ENCODE measurements around the gene DBN1.

The DBN1 gene

DNA sequence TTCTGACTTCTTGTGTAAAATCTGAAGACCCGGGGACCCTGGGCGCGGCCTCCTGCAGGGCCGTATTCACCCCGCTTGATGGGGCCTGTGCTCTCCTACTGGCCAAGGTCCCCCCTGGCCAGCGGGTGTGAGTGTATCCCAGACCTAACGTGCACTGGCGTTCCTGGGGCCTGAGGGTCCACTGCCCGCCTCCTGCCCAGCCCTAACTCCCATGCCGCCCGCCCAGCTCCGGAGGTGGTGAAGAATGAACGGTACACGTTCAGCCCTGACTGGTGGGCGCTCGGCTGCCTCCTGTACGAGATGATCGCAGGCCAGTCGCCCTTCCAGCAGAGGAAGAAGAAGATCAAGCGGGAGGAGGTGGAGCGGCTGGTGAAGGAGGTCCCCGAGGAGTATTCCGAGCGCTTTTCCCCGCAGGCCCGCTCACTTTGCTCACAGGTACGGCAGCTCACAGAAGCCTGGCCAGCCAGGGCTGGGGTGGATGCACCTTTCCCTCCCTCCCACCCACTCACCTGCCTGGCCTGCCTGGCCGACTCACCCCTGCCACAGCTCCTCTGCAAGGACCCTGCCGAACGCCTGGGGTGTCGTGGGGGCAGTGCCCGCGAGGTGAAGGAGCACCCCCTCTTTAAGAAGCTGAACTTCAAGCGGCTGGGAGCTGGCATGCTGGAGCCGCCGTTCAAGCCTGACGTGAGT is 37.4 kb downstream of the DBN1 start:
- DNase-seq (ENCODE audit: low read depth, low spot score), result no peak
- ChIA-PET CTCF (interaction anchor here (0.8 to 5.7 kb wide), 5 partner anchors 9 to 65 kb away, joined by 3 to 31 read pairs (median 10); partner anchors contain the start of gene PRR7), POLR2A (no interaction called here)
- H3K4me3 ChIP-seq (ENCODE audit: low read depth, low read length), result no peak overlapping the region
- TF ChIP-seq, protein P1, sequence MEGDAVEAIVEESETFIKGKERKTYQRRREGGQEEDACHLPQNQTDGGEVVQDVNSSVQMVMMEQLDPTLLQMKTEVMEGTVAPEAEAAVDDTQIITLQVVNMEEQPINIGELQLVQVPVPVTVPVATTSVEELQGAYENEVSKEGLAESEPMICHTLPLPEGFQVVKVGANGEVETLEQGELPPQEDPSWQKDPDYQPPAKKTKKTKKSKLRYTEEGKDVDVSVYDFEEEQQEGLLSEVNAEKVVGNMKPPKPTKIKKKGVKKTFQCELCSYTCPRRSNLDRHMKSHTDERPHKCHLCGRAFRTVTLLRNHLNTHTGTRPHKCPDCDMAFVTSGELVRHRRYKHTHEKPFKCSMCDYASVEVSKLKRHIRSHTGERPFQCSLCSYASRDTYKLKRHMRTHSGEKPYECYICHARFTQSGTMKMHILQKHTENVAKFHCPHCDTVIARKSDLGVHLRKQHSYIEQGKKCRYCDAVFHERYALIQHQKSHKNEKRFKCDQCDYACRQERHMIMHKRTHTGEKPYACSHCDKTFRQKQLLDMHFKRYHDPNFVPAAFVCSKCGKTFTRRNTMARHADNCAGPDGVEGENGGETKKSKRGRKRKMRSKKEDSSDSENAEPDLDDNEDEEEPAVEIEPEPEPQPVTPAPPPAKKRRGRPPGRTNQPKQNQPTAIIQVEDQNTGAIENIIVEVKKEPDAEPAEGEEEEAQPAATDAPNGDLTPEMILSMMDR (IDR thresholded peaks at IDR 0.05; ENCODE audit: insufficient read depth, low read length, missing control alignments), result no peak

- no peak for DNase-seq (ENCODE audit: low read depth, low spot score)
- TF ChIP-seq, protein P1 (IDR thresholded peaks at IDR 0.05; ENCODE audit: insufficient read depth, low read length, missing control alignments), result no peak
- ChIA-PET CTCF (interaction anchor here (0.9 to 5.7 kb wide), 2 partner anchors 19 to 45 kb away, joined by 4 to 31 read pairs; no protein-coding TSS in a partner anchor), POLR2A (no interaction called here)
- no peak overlapping the region for H3K4me3 ChIP-seq (ENCODE audit: low read depth, low read length)
Measured at GRCh38 chr5:177434942-177435738, 38.3 kb downstream of the DBN1 start.

DNA sequence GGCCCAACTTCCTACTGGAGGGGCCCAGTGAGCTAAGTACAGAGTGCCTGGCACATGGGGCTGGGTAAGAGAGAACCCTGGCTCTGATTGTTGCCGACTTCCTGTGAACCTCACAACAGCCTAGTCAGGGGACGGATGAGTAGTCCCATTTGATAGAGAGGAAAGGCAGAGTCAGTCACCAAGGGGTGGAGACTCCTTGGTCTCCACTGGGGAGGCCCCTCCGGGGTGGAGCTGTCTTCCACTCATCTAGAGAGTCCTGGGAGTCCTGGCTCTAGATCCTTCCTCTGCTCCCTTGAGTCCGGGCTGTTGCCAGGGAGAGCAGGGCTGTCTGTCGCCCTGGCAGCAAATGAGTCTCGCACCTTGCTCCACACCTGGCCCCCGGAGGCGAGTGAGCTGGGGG is 39.0 kb downstream of the DBN1 start:
- no peak for DNase-seq (ENCODE audit: low read depth, low spot score)
- CTCF ChIA-PET, result interaction anchor here (0.9 to 1.6 kb wide), 4 partner anchors 11 to 44 kb away, joined by 4 to 5 read pairs (median 4); no protein-coding TSS in a partner anchor
- no peak overlapping the region for H3K4me3 ChIP-seq (ENCODE audit: low read depth, low read length)
- TF ChIP-seq, protein P1 (IDR thresholded peaks at IDR 0.05; ENCODE audit: insufficient read depth, low read length, missing control alignments), result no peak
- POLR2A ChIA-PET, result no interaction called here

DNA sequence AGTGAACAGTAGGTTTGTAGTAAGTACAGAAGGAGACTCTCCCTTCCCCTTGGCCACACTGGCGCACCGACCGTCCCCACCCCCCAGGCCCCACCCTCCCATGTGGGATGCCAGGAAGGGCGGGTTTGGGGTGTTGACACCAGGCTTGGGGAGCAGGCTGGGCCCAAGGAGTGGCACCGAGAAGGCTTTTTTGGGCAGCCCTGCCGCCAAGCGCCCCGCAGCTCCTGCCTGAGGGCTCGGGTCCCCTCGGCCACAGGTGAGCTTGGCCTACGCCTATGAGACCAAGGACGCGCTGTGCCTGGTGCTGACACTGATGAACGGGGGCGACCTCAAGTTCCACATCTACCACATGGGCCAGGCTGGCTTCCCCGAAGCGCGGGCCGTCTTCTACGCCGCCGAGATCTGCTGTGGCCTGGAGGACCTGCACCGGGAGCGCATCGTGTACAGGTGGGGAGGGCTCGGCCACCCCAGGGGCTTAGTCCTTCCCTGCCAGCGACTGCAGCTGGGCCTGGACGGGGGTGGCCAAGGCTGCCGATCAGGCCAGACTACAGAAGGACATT is 39.7 kb downstream of the DBN1 start:
- DNase-seq (ENCODE audit: low read depth, low spot score), result no peak
- TF ChIP-seq, protein P1 (IDR thresholded peaks at IDR 0.05; ENCODE audit: insufficient read depth, low read length, missing control alignments), result no peak
- ChIA-PET POLR2A (no interaction called here), CTCF (interaction anchor here (0.9 to 1.8 kb wide), 4 partner anchors 12 to 30 kb away, joined by 4 to 5 read pairs (median 5); no protein-coding TSS in a partner anchor)
- H3K4me3 ChIP-seq (ENCODE audit: low read depth, low read length), result no peak overlapping the region

DNA sequence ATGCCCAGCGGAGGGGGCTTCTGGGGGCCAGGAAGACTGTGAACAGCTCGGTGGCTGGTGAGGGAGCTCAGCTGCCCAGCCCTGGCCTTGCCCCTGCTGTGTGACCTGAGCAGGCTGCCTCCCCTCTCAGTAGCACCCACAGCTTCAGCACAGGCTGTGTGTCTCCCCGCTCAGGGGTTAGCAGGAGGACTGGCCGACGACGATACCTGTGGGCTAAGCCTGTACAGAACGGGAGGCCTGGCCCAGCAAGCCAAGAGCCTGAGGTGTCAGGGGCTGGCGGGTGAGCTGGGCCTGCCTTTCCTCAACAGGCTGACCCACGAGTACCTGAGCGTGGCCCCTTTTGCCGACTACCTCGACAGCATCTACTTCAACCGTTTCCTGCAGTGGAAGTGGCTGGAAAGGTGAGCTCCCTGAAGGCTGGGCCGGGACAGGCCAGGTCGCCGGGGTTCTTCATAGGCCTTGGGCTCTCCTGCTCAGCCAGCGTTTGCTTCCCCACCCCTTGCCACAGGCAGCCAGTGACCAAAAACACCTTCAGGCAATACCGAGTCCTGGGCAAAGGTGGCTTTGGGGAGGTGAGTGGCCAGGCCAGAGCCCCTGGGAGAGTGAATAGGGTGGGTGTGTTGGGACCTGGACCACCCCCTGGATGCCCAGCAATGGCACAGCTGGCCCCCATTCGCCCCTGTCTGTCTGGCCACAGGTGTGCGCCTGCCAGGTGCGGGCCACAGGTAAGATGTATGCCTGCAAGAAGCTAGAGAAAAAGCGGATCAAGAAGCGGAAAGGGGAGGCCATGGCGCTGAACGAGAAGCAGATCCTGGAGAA is 40.4 kb downstream of the DBN1 start:
- no peak overlapping the region for H3K4me3 ChIP-seq (ENCODE audit: low read depth, low read length)
- DNase-seq (ENCODE audit: low read depth, low spot score), result no peak
- POLR2A ChIA-PET, result no interaction called here
- CTCF ChIA-PET, result interaction anchor here (1.6 to 1.8 kb wide), 2 partner anchors 15 to 22 kb away, joined by 5 read pairs; no protein-coding TSS in a partner anchor
- TF ChIP-seq, protein P1 (IDR thresholded peaks at IDR 0.05; ENCODE audit: insufficient read depth, low read length, missing control alignments), result no peak

Data from AG04449 (cell line).